ENCODE results near the gene C4BPA.

The C4BPA gene

DNA sequence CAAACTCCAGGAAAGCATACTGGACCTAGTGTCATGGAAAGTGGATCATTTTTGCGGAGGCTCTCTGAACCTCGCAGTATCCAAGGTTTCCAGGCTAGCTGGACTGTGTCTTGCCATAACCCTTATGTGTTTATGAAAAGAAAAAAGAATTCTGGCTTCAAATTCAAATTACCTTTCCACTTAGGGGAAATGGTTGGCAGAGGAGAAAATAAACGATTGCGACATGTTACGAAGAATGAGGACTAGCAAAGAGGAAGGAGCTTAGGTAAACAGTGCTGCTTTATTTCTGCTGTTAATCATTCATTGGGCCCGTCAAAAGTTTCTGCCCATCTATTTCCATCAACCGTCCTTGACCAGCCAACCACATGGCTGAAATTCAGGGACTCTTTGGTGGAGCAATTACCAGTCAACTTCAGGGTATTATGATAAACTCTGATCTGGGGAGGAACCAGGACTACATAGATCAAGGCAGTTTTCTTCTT, at the start of gene C4BPA:
Gene C4BPA (plus strand): TSS at position 342 of the 482 bp plus-strand sequence. CDS start 8,793 bp downstream, outside the sequence.
- no peak for DNase-seq (ENCODE audit: low spot score)

DNA sequence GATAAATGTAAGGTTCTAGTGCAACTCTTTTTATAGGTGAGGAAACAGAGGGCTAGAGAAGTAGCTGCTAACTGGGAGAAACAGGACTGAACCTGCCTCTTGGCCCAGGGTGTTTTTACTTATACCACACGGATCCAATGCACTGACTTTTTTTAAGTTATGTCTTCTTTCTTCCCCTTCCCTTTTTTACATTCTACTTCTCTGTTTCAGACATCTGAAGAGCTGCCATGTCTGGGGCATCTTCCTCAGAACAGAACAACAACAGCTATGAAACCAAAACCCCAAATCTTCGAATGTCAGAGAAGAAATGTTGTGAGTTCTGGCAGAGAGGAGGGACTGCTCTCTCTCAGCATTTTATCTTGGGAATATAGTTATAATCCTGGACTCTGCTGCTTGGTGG, 49.5 kb upstream of the C4BPA start:
- DNase-seq (ENCODE audit: low spot score): no peak

GRCh38 chr1:207055386-207056001, 48.5 kb upstream of the C4BPA start:
- DNase-seq (ENCODE audit: low spot score): no peak

- DNase-seq (ENCODE audit: low spot score): no peak
Observed at GRCh38 chr1:207056673-207057072, 47.4 kb upstream of the C4BPA start.

- no peak for DNase-seq (ENCODE audit: low spot score)
Observed at GRCh38 chr1:207058252-207058651, 45.8 kb upstream of the C4BPA start.

- no peak for DNase-seq (ENCODE audit: low spot score)
Observed at GRCh38 chr1:207058878-207059867, 44.9 kb upstream of the C4BPA start.

DNA sequence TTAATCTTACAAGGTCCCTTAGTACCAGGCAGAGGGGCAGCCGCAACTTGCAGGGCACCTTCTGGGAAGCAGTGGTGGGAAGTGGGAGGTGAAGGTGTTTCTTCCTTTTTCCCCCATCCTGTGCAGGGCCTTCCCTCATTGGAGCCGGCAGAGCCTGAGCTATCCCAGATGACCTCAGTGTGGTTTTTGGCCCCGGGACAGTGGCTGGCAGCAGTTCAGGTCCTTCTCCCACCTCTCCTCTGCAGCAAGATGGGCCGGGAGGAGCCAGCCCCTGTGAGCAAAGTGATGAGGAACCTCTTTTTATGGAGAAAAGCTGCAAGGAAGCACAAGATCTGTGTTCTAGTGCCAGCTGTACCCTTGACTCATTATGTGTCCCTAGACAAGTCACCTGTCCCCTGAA, 44.2 kb upstream of the C4BPA start:
- DNase-seq (ENCODE audit: low spot score): no peak

DNA sequence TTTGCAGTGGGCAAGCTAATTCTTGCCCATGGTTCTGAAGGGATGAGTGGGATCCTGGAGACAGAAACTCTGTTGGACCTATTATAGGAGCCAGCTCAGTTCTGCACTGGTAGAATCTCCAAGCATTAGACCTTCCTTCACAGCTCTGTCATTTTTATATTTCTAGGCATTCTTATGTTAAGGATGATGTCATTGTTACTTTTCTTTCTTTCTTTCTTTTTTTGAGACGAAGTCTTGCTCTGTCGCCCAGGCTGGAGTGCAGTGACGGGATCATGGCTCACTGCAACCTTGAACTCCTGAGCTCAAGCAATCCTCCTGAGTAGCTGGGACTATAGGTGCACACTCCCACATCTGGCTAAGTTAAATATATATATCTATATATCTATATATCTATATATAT, 43.4 kb upstream of the C4BPA start:
- DNase-seq (ENCODE audit: low spot score): no peak

- no peak for DNase-seq (ENCODE audit: low spot score)
Observed at GRCh38 chr1:207062058-207062457, 42.0 kb upstream of the C4BPA start.

DNA sequence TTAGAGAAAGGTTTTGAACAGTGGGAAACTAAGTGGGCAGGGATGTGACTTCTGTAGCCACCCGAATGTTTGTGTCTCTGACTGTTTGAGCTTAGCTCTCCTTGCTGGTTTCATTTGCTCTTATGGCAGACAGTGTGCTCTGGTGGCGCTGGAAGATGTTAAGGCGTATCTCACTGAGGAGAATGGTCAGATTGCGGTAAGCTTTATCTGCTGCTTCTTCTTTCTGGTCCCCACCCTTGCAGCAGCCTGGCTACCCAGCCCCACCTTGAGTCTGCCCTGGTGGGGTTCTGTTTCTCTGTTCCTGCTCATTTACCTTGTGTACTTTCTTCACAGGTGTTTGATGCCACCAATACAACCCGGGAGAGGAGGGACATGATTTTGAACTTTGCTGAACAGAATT, 41.0 kb upstream of the C4BPA start:
- DNase-seq (ENCODE audit: low spot score): no peak

- no peak for DNase-seq (ENCODE audit: low spot score)
Observed at GRCh38 chr1:207064561-207064960, 39.5 kb upstream of the C4BPA start.

DNA sequence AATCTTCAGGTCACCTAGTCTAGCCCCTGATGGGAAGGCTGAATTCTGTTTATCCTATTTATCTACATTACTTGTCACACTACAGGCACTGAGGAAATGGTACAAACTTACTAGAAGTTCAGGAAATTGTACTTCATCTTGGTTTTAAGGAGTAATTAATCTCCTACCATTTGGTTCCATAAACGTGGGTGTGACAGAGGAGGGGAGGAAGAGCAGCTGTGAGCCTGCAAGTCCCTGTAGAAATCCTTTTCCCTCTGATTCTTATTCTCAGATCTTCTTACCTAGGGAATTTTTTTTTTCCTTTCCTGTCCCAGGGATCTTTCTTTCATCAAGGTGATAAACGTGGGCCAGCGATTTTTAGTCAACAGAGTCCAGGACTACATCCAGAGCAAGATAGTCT, 36.8 kb upstream of the C4BPA start:
- no peak for DNase-seq (ENCODE audit: low spot score)

GRCh38 chr1:207067665-207068064, 36.4 kb upstream of the C4BPA start:
- DNase-seq (ENCODE audit: low spot score): no peak

- DNase-seq (ENCODE audit: low spot score): no peak
Observed at GRCh38 chr1:207069061-207069460, 35.0 kb upstream of the C4BPA start.

- DNase-seq (ENCODE audit: low spot score): no peak
Observed at GRCh38 chr1:207069858-207070506, 34.1 kb upstream of the C4BPA start.

GRCh38 chr1:207070811-207071210, 33.2 kb upstream of the C4BPA start:
- no peak for DNase-seq (ENCODE audit: low spot score)

GRCh38 chr1:207071426-207071825, 32.6 kb upstream of the C4BPA start:
- no peak for DNase-seq (ENCODE audit: low spot score)

GRCh38 chr1:207072233-207072632, 31.8 kb upstream of the C4BPA start:
- no peak for DNase-seq (ENCODE audit: low spot score)

DNA sequence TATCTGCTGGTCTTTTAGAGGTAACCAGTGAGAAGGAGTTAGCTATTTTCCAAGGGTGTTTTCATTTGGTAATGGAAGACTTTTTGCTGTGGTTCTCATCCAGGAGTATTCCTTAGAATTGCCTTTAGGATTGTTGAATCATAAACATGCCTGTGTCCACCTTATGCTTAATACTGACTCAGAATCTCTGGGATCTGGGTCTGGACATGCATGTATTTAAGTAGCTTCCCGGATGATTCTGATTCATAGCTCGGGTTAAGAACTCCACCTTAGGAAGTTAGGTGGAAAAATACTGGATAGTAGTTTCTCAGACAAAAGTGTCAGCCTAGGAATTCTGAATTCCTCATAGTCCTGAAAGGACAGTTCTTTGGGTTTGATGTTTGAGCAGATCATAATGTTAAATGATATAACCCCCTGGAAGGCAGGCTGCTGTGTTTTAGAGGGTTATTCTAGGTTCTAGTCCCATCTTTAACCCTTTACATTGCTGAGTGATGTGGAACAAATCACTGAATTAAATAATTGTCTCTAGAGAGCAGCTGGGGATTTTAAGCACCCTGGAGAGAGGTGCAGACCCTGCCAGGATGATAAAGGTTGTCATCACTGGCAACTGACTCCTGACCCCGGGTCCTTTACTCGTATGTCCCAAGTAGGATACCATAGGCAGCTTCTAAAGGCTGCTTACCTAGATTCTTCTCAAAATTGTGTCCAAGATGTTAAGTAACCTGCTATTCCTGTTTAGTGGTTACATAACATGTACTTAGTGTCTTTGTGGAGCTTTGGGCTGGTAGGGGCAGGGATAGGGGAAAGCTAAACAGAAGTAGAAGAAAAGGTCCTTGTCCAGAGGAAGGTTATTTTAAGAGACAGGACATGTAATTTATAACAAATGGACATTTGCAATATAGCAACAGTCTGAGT, 29.9 kb upstream of the C4BPA start:
- DNase-seq (ENCODE audit: low spot score): no peak

GRCh38 chr1:207076181-207076955, 27.7 kb upstream of the C4BPA start:
- DNase-seq (ENCODE audit: low spot score): no peak

- no peak for DNase-seq (ENCODE audit: low spot score)
Observed at GRCh38 chr1:207077012-207077411, 27.0 kb upstream of the C4BPA start.
